Measurements from ENCODE around the gene LRRK1.

- no peak for TF ChIP-seq CTCF (IDR thresholded peaks at IDR 0.05)
- TF ChIP-seq POLR2A (IDR thresholded peaks at IDR 0.05) = no peak
Observed at GRCh38 chr15:100890850-100891249, 28.3 kb upstream of the LRRK1 start.
